Mesangial cell (primary cell): ENCODE results near the gene NPVF. TPM values are rescaled to one million over a fixed set of nuclear protein-coding genes. Genes with fewer than 3 reads are reported as not detected.

ENCODE experiments used
- total RNA-seq: library from RNA; depleted of rRNA; stranded (reverse); fragments of >200 nt; gene quantifications from 2 replicates; pipeline ENCODE4 v1.2.3, GENCODE V29; 2015

NPVF gene
- total RNA-seq: not detected in 2 replicates

GRCh38 chr7:25228386-25228785, at the start of gene NPVF:
Gene NPVF (minus strand): TSS chr7:25228486. CDS start chr7:25228439, 47 bp downstream.

Other genes with a start within 250 kb of the NPVF start
- gene OSBPL3, start 248.3 kb downstream of the NPVF start, total RNA-seq: 9.5 and 18.1 TPM in 2 replicates
- gene CYCS, start 103.2 kb downstream of the NPVF start, total RNA-seq: 21.3 and 55.9 TPM in 2 replicates